Spinal cord (tissue), 10 donors: ENCODE results near the gene IRF6. TPM values are rescaled to one million over a fixed set of nuclear protein-coding genes. Genes with fewer than 3 reads are reported as not detected.

Experiments used
- DNase-seq, 6 donors: peaks; one replicate each; pipeline versions ENCODE4 v3.0.0 to v3.0.0-alpha.2; 2013 to 2015; ENCODE audit warnings: low spot score in 6 of 6, low read depth in 4 of 6
- H3K27ac ChIP-seq: one replicate; pipeline ENCODE4 v1.5.1; 2013; ENCODE audit warnings: low read depth, low read length, control low read depth
- H3K27me3 ChIP-seq: one replicate; pipeline ENCODE4 v1.6.1; 2013; ENCODE audit warnings: low read length; ENCODE audit not compliant: control insufficient read depth, insufficient read depth
- H3K36me3 ChIP-seq: one replicate; pipeline ENCODE4 v1.6.1; 2013; ENCODE audit warnings: low read length; ENCODE audit not compliant: control insufficient read depth, insufficient read depth
- H3K4me1 ChIP-seq: one replicate; pipeline ENCODE4 v1.6.1; 2013; ENCODE audit warnings: low read length; ENCODE audit not compliant: control insufficient read depth, insufficient read depth
- H3K4me3 ChIP-seq: one replicate; pipeline ENCODE4 v1.5.1; 2013; ENCODE audit warnings: low read depth, low read length, control low read depth
- H3K9me3 ChIP-seq: one replicate; pipeline ENCODE4 v1.6.1; 2013; ENCODE audit warnings: low read length; ENCODE audit not compliant: control insufficient read depth, insufficient read depth
- WGBS: methylation state at CpG from one replicate; pipeline ENCODE4 v1.1.5; 2013; ENCODE audit warnings: missing lambda C conversion rate; ENCODE audit not compliant: insufficient coverage; 5-methylcytosine and 5-hydroxymethylcytosine counted together
- polyA plus RNA-seq, 2 donors: library from polyadenylated mRNA; unstranded; fragments of 120-200 nt; gene quantifications; one replicate each; pipeline ENCODE4 v1.2.1, GENCODE V29; 2013; ENCODE audit not compliant: insufficient read length in 2 of 2
- total RNA-seq, 2 donors: library from RNA; depleted of rRNA in 1 of 2; stranded (reverse); fragments of 120-200 nt in 1 of 2; fragments of >200 nt in 1 of 2; gene quantifications; one replicate each; pipeline versions ENCODE4 v1.2.3 to v1.2.4, GENCODE V29; 2013 to 2014
- donor health status: healthy.

The IRF6 gene
- total and polyA plus RNA-seq, 4 donors = 0.99 to 2.8 (median 1.2) TPM

DNA sequence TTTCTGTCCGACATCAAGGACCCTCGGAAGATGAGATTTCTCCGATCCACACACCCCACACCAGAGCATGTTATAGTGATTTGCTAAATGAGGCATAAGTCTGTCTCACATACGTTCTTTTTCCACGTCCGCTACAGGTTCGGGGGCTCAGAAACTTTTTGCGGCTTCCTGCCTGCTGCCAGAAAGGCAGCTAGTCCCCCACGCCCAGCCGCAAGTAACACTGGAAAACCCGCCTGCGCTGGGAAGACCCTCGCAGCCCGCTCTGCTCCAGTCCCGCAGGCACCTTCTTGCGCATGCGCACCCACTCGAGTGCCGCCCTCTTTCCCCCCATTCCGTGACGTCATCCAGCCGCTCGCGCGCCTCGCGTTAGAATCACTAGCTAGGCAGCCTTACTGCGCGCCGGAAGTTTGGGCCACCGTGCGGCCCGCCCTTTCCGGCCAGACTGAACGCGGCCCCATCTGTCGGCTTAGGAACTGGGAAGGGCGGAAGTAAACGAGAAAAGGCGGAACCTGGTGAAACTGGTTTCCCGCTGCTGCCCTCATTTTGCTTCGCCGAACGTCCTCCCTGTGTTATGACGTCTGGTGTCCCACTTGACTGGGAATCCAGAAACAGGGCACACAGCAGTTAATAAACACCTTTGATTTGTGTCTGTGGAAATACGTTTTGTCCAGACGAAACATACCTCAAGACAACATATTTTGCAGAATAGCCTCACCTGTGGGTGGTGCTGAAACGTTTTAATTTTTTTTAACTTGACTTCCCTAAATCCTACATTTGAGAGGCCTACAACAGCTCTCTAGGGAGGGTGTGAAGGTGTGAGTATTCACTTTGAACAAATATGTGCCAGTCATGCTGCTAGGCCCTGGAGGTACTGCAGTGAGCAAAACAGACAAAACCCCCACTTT lies 21.4 kb downstream of the IRF6 start, which contains the start of gene C1orf74:
Gene C1orf74, minus strand, starts transcription at position 295 of the 905 bp plus-strand sequence. CDS start 925 bp downstream, outside the sequence.
- Histone ChIP-seq H3K36me3 (peaks cover 3% of the 10 kb centered on the region), H3K27ac (peak within 1 kb of the TSS; percentile 76)
- whole genome bisulfite sequencing = under 1% methylated on average over 42 of the region's 48 CpGs

DNA sequence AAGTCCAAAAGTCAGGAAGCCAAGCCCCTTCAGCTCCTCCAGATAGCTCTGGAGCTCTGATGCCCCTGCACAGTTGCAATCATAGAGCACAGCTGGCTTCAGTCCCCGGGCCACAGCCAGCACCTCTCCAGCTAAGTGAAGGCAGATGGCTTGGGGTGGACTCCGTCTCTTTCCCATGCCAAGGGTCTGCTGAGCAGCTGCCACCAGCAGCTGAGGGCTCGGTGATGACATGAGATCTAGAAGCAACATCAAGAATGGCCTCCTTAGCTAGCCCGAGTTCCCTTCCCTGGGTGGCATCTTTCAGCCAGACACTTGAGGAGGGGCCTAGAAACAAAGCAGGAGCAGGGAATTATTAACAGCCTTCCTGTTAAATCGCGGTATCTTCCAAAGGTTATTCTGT lies 22.6 kb downstream of the IRF6 start:
- Histone ChIP-seq H3K4me1 (peaks cover 11% of the 10 kb centered on the region), H3K36me3 (peaks cover 3% of the 10 kb centered on the region), H3K27ac (no peak overlapping the region), H3K4me3 (peak overlapping the region; percentile 62), H3K27me3 (peaks cover 15% of the 10 kb centered on the region), H3K9me3 (no peaks in the 10 kb centered on the region)
- DNase-seq = peak in 1 of 6 donors; percentile 9
- 33% methylated on average over 6 of the region's 6 CpGs for WGBS

More for the DNA sequence above, 21.4 kb downstream of the IRF6 start, which contains the start of gene C1orf74:
- peak; percentile 97 to 100 (median 98) for DNase-seq
- Histone ChIP-seq H3K27me3 (peaks cover 24% of the 10 kb centered on the region), H3K4me1 (peaks cover 11% of the 10 kb centered on the region), H3K4me3 (peak within 1 kb of the TSS; percentile 62), H3K9me3 (no peaks in the 10 kb centered on the region)

DNA sequence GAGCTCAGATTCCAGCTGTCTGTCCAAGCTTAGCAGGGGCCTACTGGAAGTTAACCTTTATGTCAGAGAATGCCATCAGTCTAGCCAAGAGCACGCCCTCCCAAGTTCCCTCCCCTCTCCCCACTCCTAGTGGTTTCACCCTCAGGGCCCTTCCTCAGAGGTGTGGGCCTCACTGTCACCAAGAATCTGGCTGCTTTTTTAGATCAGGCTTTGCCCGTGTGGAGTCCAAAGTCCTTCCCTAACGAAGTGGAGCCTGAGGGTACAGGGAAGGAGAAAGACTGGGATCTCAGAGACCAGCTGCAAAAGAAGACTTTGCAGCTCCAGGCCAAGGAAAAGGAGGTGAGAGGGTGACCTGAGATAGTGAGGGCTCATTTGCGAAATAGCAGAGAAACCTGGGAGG lies 25.7 kb downstream of the IRF6 start:
- 82% methylated on average over 3 of the region's 4 CpGs for WGBS

DNA sequence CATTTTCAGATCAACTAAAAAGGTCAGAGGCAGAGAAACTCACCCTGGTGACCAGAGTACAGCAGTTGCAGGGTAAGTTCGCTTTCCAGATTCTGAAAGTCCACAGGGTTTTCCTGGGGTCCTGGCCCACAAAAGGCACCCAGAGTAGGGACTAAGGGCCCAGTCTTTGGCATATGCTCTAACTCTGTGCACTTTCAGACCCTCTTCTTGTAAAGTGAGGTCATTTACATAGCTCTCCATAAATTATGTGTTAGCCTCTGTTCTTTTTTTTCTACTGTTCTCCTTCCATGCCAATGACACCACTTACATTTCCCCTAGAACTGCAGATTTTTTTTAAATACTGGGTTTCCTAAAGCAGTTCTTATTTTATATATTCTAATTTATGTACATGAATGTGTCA lies 27.8 kb downstream of the IRF6 start:
- 89% methylated on average over 1 of the region's 1 CpG for WGBS
- H3K27me3 ChIP-seq = no peaks in the 10 kb centered on the region
- no peak for DNase-seq

More for the DNA sequence above, 25.7 kb downstream of the IRF6 start:
- Histone ChIP-seq H3K36me3 (peaks cover 3% of the 10 kb centered on the region), H3K4me3 (no peak overlapping the region), H3K9me3 (no peaks in the 10 kb centered on the region), H3K27ac (no peak overlapping the region), H3K27me3 (no peaks in the 10 kb centered on the region), H3K4me1 (peaks cover 11% of the 10 kb centered on the region)
- DNase-seq = no peak

DNA sequence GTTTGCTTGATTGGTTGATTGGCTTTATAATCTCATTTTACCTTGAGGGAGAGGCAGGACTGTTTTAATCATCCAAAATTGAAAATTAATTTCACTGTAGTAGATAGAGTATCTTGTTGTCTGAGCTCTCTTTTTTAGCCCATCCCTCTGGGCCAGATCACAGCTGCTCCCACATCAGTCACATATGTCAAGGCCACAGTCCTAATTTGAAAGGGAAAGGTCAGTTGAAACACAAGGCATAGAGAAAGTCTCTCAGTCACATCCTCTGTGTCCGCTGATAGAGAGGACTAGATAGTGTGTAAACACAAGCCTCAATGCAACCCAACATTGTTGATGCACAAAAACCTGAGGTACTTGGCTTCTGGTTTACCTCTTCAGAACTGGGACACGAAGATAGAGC lies 28.4 kb downstream of the IRF6 start:
- H3K36me3 ChIP-seq = peaks cover 3% of the 10 kb centered on the region
- H3K27me3 ChIP-seq = no peaks in the 10 kb centered on the region
- no peaks in the 10 kb centered on the region for H3K9me3 ChIP-seq
- no peak overlapping the region for H3K4me3 ChIP-seq
- no peak overlapping the region for H3K27ac ChIP-seq
- no peak for DNase-seq
- WGBS = no CpG with 5 or more reads among the region's 2 CpGs
- no peaks in the 10 kb centered on the region for H3K4me1 ChIP-seq

More for the DNA sequence above, 27.8 kb downstream of the IRF6 start:
- Histone ChIP-seq H3K4me3 (no peak overlapping the region), H3K9me3 (no peaks in the 10 kb centered on the region), H3K36me3 (peaks cover 3% of the 10 kb centered on the region), H3K27ac (no peak overlapping the region), H3K4me1 (peaks cover 2% of the 10 kb centered on the region)

DNA sequence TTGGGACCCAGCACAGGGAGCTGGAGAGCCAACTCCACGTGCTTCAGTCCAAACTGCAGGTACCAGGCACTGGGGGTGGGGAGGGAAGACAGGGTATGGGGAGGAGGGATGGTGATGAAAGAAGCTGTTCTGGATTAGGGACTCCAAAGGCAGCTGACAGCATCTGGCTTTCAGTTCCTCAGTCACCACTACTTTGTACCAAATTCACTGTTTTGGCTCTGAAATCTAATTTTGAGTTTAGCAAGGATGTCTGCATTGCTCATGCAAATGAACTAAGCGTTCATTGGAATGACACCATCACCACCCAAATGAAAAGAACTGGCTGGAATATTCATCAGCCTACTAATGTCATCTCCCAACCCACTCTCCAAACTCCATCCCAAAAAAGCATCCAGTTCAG lies 30.3 kb downstream of the IRF6 start:
- DNase-seq = no peak
- no peak overlapping the region for H3K4me3 ChIP-seq
- H3K36me3 ChIP-seq = peaks cover 3% of the 10 kb centered on the region
- H3K27me3 ChIP-seq = no peaks in the 10 kb centered on the region
- 90% methylated on average over 2 of the region's 2 CpGs for WGBS
- no peak overlapping the region for H3K27ac ChIP-seq
- H3K9me3 ChIP-seq = no peaks in the 10 kb centered on the region
- no peaks in the 10 kb centered on the region for H3K4me1 ChIP-seq

DNA sequence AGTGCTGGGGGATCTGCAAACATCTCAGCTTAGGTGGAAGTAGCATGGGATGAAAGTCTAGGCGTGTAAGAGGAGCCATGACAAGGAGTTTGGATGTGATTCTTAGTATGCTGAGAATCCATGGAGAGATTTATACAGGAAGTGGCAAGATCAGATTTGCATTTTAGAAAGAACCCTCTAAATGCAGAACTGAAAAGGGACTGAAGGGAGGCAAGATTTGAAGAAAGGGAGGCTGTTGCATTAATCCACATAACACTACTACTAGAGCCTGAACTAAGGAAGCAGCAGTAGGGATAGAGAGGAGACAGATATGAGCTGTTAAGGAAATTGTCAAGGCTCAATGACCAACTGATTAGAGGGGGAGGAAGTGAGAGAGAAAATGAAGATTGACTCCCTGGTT lies 31.4 kb downstream of the IRF6 start:
- no peak for DNase-seq
- no peaks in the 10 kb centered on the region for H3K9me3 ChIP-seq
- H3K36me3 ChIP-seq = no peaks in the 10 kb centered on the region
- no peak overlapping the region for H3K27ac ChIP-seq
- H3K4me1 ChIP-seq = no peaks in the 10 kb centered on the region
- no peaks in the 10 kb centered on the region for H3K27me3 ChIP-seq
- 92% methylated on average over 1 of the region's 1 CpG for WGBS
- no peak overlapping the region for H3K4me3 ChIP-seq

DNA sequence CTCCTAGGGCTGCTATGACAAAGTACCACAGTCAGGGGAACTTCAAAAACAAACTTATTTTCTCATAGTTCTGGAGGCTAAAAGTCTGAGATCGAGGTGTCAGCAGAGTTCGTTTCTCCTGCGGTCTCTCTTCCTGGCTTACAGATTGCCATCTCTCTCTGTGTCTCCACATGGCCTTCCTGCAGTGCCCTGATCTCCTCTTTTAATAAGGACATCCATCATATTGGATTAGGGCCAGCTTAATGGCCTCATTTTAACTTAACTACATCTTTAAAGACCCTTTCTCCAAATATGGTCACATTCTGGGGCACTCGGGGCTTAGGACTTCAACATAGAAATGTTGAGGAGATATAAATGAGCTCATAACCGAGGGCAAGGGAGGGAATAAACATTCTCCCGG lies 33.8 kb downstream of the IRF6 start:
- H3K4me3 ChIP-seq = no peak overlapping the region
- H3K27ac ChIP-seq = no peak overlapping the region
- no peaks in the 10 kb centered on the region for H3K9me3 ChIP-seq
- no peaks in the 10 kb centered on the region for H3K36me3 ChIP-seq
- DNase-seq = peak in 1 of 6 donors; percentile 60
- no peaks in the 10 kb centered on the region for H3K27me3 ChIP-seq
- no peaks in the 10 kb centered on the region for H3K4me1 ChIP-seq
- WGBS = 73% methylated on average over 6 of the region's 6 CpGs

DNA sequence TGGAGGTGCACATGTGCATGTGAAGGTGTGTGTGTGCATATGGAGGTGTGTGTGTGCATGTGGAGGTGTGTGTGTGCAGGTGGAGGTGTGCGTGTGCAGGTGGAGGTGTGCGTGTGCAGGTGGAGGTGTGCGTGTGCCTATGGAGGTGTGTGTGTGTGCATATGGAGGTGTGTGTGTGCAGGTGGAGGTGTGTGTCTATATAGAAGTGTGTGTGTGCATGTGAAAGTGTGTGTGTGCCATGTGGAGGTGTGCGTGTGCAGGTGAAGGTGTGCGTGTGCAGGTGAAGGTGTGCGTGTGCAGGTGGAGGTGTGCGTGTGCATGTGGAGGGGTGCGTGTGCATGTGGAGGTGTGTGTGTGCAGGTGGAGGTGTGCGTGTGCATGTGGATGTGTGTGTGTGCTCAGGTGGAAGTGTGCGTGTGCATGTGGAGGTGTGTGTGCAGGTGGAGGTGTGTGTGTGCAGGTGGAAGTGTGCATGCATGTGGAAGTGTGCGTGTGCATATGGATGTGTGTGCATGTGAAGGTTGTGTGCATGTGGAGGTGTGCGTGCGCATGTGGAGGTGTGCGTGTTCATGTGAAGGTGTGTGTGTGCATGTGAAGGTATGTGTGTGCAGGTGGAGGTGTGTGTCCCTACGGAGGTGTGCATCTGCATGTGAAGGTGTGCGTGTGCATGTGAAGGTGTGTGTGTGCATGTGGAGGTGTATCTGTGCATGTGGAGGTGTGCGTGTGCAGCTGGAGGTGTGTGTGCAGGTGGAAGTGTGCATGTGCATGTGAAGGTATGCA lies 35.1 kb downstream of the IRF6 start:
- H3K27me3 ChIP-seq = no peaks in the 10 kb centered on the region
- H3K4me1 ChIP-seq = no peaks in the 10 kb centered on the region
- no peak overlapping the region for H3K27ac ChIP-seq
- no peak overlapping the region for H3K4me3 ChIP-seq
- DNase-seq = no peak
- H3K36me3 ChIP-seq = no peaks in the 10 kb centered on the region
- 92% methylated on average over 17 of the region's 17 CpGs for WGBS
- no peaks in the 10 kb centered on the region for H3K9me3 ChIP-seq
